CD1c-positive myeloid dendritic cell (primary cell): ENCODE results near the gene SYDE2.
"Not testable (repeated sequence)": the region's sequence is repeated elsewhere in the genome, so short reads cannot be mapped to it uniquely, and the experiment has no call there.

Experiments
- DNase-seq: peaks from one replicate; pipeline ENCODE4 v3.0.0-alpha.2; 2016; ENCODE audit errors: extremely low spot score

Gene SYDE2, protein sequence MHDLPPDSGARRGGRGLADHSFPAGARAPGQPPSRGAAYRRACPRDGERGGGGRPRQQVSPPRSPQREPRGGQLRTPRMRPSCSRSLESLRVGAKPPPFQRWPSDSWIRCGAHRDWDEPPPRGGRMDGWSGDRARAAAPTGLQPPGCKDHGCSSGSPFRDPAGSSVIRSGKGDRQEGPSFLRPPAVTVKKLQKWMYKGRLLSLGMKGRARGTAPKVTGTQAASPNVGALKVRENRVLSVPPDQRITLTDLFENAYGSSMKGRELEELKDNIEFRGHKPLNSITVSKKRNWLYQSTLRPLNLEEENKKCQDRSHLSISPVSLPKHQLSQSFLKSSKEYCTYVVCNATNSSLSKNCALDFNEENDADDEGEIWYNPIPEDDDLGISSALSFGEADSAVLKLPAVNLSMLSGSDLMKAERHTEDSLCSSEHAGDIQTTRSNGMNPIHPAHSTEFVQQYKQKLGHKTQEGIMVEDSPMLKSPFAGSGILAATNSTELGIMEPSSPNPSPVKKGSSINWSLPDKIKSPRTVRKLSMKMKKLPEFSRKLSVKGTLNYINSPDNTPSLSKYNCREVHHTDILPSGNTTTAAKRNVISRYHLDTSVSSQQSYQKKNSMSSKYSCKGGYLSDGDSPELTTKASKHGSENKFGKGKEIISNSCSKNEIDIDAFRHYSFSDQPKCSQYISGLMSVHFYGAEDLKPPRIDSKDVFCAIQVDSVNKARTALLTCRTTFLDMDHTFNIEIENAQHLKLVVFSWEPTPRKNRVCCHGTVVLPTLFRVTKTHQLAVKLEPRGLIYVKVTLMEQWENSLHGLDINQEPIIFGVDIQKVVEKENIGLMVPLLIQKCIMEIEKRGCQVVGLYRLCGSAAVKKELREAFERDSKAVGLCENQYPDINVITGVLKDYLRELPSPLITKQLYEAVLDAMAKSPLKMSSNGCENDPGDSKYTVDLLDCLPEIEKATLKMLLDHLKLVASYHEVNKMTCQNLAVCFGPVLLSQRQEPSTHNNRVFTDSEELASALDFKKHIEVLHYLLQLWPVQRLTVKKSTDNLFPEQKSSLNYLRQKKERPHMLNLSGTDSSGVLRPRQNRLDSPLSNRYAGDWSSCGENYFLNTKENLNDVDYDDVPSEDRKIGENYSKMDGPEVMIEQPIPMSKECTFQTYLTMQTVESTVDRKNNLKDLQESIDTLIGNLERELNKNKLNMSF

GRCh38 chr1:85200463-85201339 is at the start of gene SYDE2:
Gene SYDE2 (minus strand): TSS chr1:85201016. CDS start chr1:85200996, 20 bp downstream.
- DNase-seq: peak; percentile 62

DNA sequence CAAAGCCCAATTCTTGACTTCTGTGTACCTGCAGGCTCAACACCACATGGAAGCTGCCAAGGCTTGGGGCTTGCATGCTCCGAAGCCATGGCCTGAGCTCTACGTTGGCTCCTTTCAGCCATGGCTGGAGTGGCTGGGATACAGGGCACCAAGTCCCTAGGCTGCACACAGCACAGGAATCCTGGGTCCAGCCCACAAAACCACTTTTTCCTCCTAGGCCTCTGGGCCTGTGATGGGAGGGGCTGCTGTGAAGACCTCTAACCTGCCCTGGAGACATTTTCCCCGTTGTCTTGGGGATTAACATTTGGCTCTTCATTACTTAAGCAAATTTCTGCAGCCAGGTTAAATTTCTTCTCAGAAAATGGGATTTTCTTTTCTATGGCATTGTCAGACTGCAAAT is 48.2 kb upstream of the SYDE2 start:
- DNase-seq: not testable (repeated sequence)

- no peak for DNase-seq
Observed at GRCh38 chr1:85245891-85246290, 45.1 kb upstream of the SYDE2 start.

GRCh38 chr1:85245456-85245855 is 44.6 kb upstream of the SYDE2 start:
- DNase-seq: no peak

DNA sequence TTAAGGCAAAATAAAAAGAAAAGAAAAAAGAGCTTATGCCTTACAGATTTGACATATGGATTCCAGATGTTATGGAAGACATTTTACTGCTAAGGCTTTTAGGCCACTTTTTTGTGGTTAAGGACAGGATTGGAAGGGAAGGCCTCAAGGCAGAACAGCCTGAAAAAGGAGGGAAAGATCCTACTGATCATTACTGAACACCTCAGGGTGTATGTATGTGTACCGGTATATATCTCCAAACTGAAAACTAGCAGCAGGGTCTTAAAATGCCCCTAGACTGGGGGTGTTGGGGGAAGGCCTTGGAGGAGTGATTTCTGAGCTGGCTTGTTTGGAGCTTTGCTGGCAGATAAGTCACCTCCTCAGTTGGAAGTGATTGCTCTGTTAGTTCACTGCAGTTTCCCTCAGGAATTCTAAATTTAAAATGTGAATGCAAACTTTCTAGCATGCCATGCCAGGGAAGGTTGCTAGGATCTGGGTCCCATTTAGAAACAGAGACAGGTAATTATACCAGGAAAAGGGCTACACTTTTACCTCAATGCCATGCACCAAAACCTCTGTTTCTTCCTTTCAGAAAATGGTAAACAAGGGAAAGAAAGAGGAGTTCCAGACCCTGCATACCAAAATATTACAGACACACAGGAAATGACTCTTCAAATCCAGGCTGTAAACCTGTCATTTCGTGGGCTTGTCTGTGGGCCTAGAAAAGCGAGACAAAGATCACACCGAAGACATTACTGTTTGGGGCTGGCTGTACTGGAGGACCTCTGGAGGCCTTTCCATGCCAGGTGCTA is 43.6 kb upstream of the SYDE2 start:
- no peak for DNase-seq

DNA sequence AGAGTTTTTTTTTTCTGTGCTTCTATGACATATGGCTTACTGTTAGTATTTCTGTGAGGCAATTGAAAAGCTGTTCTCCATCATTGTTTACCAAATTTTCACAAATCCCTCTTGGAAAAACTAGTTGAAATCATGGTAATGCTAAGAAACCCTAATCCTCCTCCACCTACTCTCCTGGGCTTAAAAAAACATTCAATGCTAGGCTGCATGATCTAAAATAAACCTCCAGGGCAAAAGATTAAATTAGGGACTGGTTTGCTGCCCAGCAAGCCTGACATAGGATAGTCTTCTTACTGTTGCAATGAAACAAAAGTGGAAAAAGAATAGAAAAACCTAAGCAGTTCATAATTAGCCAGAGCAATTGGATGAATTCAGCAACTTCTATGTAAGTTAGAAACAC is 42.6 kb upstream of the SYDE2 start:
- no peak for DNase-seq

GRCh38 chr1:85240643-85241042 is 39.8 kb upstream of the SYDE2 start:
- no peak for DNase-seq

- no peak for DNase-seq
Observed at GRCh38 chr1:85240174-85240601, 39.4 kb upstream of the SYDE2 start.

GRCh38 chr1:85237613-85238012 is 36.8 kb upstream of the SYDE2 start:
- no peak for DNase-seq

- DNase-seq: no peak
Observed at GRCh38 chr1:85230305-85230977, 29.6 kb upstream of the SYDE2 start.

- DNase-seq: no peak
Observed at GRCh38 chr1:85229574-85230097, 28.8 kb upstream of the SYDE2 start.

DNA sequence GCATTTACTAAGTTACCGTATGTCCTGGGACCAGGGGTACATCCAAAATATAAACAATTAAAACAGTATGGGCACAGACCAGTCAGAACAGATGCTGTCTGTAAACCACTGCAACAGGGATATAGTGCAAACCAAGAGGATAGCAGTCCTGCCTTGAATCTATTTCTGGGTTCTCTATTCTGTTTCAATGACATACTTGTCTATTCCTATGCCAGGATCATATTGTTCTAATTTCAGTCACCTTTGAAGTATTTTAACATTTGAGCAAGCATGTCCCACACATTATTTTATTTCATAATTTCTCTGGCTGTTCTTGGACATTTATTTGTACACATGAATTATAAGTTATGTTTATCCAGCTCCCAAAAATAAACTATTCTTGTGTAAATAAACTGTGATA is 28.2 kb upstream of the SYDE2 start:
- no peak for DNase-seq

DNA sequence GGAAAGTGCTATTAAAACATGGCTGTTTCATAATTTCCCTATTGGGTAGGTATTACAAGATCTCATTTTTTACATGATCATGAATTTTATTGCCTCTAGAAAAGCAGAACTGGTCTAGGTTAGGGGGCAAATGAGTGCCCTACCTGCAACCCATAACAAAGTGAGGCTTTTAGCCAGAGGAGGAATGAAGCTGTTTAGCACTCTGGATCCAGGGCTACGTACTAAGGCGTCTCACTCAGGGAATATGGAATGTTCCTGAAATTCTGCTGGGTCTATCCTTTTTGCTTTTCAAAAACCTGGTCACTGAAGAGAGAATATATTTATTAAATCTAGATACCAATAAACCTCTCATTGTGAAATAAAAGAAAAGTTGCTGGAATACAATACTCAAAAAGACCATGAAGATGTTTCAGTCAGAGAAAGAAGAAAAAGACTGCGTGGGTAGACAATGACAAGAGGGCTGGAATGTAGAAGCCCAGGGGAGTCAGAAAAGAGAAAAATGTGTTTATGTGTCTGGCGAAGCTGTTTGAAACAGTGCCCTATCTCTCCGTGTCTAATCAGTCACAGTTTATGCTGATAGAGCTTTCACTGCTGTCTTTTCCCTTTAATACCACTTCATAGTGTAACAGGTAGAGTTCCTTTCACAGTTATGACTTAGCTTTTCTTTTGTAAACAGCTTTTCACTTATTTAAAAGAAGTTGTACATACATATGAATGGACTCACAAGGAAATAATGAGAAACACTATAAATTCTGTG is 25.0 kb upstream of the SYDE2 start:
- DNase-seq: no peak

GRCh38 chr1:85224734-85225623 is 24.2 kb upstream of the SYDE2 start:
- DNase-seq: no peak

DNA sequence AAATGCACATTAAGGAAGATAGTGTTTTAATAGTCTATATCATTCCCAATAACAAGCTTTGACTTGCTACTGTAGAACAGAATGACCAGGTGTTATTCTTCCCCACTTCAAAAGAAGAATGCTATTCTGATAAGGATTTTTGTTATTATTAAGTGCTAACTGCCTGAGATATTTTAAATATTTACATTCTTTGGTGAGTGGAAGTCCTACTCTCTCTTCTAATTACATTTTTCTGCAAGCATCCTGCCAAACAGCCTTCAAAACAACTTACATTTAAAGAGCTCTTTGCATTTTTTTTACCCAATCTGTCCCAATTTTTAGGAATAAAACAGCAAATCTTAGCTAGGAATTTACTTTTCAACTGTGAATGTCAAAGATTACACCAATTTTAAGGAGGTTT is 23.5 kb upstream of the SYDE2 start:
- no peak for DNase-seq

DNA sequence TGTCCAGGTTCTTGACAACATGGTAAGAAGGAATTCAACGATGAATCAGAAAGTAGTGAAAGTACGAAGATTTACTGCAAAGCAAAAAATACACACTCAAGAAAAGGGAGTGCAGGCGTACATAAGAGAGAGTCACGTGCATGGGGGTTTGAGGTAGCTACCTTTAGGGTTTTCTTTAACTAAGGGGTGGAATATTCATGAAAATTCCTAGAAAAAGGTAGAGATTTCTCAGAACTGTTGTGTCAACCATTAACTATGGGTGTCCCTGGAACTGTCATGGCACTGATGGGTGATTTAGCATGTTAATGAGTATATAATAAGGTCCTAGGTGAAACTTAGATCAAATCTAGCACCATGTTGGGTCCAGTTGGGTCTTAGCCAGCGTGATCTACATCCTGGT is 22.5 kb upstream of the SYDE2 start:
- DNase-seq: no peak

GRCh38 chr1:85220756-85221201 is 20.0 kb upstream of the SYDE2 start:
- DNase-seq: no peak
